ENCODE measurements around the gene MAEA.

Gene MAEA

DNA sequence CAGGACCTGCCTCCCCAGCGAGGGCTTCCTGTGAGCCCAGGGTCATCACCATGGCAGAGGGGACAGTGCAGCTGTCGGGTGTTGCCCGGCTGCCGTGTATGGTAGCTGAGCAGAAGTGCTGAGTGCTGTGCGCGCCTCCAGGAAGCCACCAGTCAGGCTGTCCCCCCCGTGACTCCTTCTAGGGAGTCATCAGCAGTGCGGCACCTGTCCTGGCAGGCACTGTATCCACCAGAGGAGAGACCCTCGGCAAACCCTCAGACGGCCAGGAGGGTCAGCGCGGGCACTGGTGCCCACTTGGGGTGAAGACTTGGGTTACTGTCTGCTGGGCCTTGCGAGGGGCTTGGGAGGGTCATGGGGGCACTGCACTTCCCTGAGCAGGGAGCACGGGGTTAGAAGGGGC, 65.7 kb downstream of the MAEA start:
- DNase-seq: no peak

DNA sequence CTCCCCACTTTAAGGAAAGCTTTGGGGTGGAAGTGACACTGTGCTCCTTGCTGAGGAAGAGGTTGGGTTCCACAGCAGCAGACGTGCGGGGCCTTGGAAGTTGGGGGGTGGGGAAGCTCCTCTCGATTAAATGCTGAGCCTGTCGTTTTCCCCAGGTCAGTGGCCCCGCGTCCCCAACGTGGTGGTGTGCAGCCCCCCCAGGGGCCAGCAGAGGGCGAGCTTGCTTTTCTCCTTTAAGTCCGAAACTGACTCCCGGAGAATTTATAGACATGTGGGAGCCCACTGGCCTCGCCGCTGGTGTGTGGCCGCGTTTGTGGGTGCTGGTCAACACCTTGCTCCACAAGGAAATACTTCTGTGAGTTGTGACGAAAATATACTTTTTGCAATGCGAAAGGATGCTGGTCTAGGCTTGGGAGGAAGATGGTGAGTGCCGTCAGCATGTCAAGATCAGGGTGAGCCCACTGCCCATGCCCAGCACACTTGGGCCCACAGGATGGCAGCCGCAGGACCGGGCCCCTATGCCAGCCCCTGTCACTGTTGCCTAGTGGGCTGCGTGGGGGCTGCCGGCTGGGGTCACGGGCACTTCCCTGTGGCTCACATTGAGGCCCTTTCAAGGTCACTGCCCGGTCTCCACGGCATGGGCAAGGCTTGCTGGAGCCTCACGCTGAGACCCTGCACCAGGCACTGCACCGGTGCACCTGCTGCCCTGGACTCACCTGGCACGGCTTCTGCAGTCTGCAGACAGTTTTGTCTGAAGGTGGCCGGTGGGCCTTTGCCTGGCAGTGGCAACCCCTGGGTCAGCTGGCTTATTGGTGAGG, 66.7 kb downstream of the MAEA start:
- peak; percentile 86 for DNase-seq

DNA sequence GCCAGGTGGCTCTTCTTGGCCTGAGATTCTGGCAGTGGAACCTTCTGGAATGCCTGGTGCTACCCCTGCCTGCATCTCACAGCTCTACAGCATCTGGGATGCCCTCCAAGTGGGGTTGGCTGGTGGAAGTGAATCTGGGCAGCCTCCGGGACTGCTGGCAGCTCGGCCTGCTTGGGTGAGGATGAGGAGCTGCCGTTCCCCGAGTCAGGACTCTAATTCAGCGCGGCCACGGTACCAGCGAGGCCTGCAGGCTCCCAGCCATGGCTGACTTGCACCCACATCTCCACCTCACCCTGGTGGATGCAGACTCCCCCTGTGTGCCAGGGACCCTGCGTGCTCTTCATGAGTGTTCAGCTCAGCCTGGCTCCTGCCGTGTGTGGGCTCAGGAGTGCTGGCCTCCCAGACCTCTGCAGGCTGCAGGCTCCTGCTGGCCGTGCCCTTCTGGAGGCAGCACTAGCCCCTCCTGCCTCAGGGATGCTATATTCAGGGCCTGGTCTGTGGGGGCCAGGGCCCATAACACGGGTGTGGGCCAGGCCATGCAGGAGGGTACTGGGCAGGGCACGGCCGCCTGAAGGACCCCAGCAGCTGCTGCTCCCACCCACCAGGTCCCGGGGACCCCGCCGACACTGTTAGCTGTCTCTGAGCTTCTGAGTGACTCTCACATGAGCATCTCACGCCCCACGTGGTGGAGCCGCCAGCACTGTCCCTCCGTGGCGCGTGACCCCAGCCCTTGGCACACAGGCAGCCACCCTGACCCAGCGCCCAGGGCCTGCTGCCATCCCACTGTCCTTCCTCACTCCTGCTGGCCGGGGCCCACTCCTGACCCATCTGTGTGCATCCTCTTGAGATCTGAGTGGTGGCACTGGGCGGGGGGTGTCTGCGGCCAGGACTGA, 67.9 kb downstream of the MAEA start:
- DNase-seq: no peak

DNA sequence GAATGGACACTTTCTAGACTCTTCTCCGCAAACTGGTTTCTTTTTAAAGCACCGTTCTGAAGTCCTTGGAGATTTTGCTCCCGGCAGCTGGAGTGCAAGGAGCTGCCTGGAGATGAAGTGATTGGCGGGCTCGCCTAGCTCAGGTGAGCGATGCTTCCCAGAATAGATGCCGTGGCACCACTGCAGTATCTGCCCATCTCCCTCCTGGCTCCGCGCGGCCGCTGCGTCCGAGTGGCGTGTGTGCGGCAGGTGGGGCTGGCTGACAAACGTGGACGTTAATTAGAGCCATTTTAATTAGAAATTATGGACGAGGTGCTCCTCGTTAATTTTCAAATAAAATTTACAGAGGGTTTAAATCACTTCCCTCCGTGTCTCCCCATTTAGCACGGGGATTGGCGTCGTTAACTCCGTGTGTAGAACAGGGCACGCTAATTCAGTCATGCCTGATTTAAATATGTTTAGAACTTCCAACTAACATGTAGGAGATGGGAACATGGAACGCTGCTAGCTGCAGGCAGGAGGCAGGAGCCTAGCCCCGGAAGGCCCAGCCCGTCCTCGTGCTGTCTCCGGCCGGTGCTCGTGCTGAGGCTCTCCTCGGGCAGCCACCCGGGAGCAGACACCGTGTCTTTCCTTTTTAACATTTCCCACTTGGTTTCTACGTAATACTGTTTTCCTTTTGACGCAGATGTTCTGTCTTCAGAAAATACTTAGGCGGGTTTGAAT, 68.9 kb downstream of the MAEA start:
- DNase-seq: no peak

DNA sequence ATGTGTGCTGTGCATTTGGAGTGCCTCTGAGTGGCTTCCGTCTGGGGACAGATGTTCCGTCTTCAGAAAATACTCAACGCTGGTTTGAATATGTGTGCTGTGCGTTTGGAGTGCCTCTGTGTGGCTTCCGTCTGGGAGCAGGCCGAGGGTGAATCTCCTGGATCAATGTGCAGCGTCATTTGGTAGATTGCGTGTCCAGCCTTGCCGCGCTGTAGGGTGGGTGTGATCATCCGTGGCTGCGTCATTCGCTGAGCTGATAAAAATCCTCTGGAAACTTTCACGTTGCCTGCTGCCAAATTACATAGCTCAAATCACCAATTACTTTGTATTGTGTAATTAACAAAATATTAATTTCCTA, 69.4 kb downstream of the MAEA start:
- no peak for DNase-seq

DNA sequence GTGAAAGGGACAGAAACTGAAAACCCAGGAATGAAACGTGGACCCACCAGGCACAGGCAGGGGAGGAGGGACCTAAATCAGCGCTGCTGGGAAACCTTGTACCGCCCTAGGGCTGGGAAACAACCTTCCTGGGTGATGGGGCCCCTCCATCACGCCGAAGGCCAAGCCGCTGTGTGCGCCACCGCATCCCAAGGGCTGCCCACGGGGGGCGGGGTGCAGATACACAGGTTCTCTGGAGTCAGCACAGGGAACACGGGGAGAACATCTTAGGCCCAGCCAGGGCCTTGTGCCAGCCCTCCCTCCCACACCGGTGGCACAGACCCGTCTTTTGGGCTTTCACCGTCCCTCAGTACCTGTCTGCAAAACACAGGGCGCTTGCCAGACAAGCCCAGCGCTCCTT, 70.3 kb downstream of the MAEA start:
- no peak for DNase-seq

DNA sequence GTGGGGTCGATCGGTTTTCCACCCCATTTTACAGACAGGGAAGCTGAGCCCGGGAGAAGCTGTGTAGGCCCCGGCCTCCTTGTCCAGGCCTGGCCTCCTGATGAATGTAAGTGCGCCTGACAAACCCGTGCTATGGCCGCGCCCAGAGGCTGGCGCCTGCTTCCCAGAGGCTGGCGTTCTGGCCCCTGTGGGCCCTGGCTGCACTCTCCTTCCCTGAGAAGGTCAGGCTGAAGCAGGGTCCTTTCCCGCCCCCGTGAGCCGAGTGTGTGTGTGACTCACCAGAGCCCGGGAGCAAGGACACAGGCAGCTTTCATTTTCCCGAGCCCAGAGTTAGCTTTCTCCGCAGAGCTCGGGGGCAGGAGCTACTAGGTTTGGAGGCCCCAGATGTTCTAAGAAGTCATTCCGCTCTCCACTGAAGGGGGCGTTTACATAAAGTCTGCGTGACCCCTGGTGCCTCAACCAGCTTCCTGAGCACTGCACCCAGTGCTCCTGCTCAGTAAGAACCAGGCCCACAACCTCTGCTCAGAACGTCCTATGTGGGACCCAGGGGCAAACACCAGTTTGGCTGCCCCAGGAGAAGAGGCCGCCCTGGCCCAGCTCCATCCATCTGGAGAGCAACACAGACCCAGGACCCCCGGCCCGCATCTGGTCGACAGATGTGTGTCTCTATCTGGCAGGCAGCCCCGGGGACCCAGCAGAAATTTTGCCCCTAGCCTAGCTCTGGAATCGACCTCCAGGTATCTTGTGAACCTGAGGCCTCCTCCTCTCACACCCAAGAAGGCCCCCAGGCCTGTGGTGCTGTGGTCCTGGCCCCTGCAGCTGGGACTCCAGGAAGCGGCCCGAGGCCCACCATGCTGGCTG, 71.0 kb downstream of the MAEA start:
- DNase-seq: no peak

DNA sequence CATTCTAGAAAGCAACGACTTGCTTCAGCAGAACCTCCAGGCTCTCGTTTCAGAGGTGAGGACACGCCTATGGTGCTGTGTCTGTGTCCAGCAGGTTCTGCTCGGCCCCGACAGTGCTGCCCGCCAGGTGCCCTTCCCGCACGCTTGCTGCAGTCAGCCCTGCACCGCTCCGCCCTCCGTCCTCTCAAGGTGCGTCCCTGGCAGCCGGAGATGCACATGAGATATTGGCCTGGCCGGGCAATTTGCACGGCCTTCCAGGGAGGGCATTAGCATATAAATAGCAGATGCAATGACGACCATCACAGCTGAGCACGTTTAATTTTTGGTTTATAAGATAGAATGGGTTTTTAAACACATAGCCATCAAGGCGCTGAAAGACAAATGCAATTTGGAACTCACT, 71.7 kb downstream of the MAEA start:
- DNase-seq: no peak

DNA sequence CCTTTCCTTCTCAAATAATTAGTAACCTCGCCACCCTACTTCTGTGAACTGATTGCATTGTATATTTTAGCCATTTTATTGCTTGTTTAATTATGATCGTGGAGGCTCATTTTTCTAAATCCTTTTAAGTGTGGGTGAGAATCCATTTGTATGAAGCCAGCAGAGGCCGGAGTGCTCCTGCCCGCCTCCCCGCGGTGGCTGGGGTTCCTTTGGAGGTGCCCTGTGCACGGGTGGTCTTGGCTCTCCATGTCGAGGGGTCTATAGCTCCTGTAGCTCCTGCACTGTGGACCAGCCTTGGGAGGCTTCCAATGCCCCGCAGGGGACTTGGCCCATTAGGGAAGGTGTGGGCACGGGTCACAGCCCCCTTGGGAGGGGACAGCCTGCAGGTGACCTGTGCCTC, 72.4 kb downstream of the MAEA start:
- DNase-seq: no peak

DNA sequence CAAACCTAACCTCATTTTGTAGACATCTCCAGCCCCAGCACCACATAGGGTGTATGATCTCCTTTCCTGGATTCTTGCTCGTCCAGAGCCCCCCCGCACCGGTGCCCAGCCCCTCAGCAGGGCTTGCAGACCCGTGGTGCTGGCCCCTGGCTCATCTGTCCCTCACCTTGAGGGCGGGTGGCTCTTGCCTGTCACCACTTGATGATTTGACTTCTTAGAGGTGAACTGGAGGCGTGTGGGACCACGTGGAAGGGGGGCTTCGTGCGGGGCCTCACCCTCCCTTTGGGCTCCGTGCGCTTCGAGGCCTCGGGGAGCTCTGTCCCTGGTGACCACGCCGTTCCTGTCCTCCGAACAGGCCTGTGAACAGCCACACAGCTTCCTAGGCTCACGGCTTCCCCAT, 72.8 kb downstream of the MAEA start:
- no peak for DNase-seq

DNA sequence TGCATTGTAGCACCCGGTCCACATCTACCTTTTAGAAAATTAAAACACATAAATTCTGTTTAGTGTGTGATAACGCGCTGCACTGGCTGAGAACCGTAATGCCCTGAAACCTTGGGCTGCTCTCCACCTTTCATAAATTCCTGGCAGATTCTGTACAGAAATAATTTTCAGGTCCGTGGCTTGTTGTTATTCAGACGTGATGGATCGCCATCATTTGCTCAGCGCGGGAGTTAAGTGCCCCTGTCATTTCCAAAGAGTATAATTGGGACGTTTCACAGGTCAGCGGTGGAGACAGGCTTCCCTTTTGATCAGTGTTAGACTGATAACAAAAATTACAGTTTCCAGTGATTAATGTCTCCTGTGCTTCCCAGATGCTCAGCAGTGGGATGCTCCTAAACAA, 73.8 kb downstream of the MAEA start:
- DNase-seq: no peak

DNA sequence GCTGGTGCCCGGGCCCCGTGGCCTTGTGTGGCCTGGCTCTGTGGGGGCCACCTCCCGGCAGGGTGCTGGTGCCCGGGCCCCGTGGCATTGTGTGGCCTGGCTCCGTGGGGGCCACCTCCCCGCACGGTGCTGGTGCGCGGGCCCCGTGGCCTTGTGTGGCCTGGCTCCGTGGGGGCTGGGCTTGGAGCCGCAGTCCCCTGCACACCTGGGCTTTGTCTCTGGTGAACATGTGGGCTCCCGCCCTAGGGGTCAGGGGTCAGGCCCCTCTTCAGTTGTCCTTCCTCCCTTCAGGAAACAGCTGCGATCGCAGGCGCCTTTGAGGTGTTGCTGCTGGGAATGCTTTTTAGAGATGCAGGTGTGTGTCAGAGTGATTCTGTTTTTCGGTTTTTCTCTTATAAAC, 74.5 kb downstream of the MAEA start:
- DNase-seq: no peak

DNA sequence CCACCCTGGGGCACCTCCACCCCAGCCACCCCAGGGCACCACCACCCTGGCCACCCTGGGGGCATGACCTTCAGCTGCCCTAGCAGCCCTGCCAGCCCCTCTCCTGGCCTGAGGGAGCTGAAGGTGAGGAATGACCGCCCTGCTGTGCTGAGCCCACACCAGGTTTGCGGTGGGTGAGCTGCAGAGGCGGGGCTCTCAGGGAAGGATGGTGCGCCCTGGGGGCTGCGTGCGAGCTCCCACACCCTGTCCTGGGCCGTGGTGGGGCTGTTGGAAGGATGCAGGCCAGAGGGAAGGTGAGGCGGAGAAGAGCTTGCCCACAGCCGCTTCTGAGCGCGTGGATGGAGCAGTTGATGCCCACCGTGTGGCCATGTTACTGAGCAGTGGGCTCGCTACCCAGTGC, 75.1 kb downstream of the MAEA start:
- DNase-seq: no peak

DNA sequence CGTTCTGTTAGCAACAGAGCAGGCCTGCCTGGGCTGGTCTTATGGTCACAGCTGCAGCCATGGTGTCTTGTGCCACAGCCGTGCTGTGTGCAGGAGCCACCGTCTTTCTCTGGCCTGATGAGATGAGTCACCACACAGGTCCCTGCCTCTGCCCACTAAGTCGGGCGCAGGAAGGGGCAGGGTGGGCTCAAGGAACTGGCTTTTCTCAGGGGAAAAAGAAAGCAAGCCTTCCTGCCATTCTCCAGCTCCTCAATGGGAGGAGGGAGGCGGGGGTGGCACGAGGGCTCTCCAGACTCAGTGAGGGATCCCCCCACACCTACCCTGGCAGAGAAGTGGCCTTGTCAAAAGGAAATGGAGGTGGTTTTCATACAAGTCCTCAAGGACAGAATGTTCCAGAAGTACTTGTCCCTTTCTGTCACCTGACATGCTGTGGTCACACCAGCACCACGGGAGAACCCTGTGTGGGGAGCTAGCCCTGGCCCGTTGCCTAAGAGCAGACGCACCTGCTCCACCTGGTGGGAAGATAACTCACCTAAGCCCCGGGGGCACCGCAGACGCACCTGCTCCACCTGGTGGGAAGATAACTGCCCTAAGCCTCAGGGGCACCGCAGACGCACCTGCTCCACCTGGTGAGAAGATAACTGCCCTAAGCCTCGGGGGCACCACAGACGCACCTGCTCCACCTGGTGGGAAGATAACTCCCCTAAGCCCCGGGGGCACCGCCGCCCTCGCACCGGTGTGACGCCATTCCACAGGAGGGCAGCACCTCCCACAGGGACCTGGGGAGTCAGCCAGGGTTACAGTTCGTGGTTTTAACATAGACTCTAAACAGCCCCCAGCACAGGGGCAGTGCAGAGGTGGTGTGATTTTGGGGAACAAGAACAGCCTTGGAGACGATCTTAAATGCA, 75.8 kb downstream of the MAEA start:
- no peak for DNase-seq

DNA sequence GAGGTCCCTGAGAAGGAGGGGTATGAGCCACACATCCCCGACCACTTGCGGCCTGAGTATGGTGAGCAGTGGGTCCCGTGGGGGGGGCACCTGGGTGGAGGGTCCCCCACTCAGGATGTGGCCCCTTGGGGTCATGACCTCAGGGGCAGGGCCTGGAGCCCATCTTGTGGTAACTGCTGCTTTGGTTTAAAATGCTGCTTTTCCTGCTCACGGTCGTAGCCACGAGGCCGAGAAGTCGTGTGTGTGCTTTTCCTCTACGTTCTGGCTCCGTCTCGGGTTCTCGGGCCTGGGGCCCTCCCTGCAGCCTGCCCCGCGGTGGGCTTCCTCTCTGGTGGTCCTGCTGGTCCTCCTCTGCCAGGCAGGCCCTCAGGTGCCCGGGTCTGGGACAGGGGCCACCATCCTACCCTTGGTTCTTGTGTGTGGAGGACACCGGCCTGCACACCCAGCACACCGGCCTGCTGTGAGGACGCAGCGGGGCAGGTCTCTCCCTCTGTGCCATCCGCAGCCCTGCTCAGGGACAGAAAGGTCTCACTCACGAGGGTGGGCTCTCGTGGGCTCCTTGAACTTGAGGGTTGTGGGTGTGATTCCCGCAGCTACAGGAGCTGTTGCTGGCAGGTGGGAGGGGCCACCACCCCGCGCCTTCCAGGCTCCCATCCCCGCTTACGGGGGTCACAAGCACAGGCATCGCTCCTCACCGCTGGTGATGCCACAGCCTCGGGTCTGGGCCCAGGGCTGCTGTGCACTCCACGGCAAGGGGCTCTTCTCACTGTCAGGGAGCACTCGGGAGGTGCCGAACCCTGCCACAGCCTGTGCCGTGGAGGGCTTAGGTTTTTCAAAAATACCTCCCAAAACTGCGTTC, 76.9 kb downstream of the MAEA start:
- DNase-seq: peak; percentile 47

DNA sequence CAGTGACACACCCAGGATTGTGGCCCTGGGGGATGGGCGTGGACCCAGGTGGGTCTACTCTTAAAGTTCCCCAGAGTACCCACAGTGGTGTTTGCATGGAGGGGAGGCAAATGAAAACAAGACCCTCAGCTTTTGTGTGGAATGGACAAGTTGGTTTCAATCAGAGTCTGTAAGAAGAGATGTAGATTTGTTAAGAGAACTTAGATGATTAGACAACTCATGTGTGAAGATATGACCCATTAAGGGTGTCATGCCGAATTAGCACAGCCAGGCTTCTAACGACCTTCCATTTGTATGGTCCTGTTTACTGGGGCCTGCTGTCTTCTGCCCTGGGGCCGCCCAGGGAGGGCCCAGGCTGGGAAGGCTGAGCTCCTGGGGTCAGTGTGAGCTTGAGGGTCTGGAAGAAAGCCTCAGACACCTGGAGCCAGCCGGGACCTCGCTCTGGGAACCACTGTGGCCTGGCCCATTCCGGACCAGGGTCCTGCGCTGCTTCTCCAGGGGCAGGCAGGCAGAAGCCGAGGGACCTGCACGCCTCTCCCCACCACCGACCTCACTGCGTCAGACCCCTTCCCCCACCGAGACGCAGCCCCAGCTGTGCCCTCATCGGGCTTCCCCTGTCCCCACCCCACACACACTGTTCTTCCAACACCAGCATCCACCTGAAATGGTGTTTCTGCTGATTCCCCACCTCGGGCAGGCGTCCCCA, 77.7 kb downstream of the MAEA start:
- peak; percentile 52 for DNase-seq

DNA sequence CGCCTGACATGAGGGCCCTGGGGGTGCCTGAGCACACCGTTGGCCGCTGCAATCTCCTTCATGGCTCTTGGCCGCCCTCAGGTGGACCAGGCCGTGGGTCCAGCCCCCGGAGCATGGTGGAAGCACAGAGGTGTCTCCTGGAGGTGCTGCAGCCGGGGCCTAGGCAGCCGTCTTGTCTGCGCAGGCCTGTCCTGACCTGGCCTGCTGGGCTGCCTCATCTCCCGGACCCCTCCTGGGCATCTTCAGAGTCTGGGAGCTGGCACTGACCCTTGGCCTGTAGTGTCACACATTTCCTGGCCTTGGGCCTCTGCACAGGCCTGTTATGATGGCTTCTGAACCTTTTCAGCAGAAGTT, 78.2 kb downstream of the MAEA start:
- DNase-seq: no peak

DNA sequence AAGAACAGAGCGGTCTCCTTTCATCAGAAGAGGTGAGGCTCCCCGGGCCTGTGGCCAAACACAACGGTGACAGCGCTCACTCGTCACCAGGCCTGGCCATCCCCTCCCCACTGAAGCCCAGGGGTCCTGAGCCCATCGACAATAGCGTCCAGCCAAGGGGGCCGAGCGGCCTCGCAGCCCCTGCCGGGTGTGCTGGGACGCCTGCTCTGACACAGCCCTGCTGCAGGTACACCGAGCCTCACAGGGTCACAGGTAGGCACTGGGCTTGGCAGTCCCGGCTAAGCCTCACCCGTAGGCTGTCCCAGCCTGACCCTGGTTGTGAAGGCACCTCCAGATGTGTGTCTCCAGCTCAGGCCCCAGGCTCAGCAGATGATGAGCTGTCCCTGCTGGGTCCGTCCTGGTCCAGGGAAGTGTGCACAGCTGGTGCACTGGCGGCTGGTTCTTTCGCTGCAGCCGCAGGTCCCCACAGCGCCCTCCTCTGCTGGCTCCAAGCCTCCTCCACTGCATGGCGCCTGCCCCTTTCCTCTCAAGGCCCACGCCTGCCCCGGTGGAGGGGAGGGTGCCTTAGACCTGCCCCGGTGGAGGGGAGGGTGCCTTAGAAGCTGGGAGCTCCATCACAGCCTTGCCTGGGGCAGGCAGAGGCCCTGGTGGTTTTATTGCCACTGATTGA, 78.9 kb downstream of the MAEA start:
- DNase-seq: no peak

DNA sequence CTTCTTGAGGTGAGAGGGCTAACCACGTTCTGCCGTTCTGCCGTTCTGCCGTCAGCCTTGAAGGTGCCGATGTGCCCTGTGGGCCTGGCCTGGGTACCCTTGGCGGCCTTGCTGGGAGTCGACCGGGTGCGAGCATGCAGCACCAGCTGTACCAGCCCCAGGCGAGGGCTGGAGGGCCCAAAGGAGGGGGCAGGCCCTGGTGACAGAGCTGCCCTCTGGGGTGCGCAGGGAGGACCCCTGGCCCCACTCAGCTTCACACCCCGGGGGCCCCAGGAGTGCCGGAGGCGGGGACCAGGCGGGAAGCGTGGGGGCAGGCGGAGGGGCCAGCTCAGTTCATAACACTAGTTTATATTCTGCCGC, 79.4 kb downstream of the MAEA start:
- DNase-seq: no peak
